WI38 (cell line): ENCODE measurements around the gene PTPRT.

Experiments
- H3K4me3 ChIP-seq: 2 replicates; pipeline ENCODE4 v1.5.1; 2011; ENCODE audit warnings: low read depth, mild to moderate bottlenecking, control low read depth, low read length
- CTCF ChIP-seq: IDR thresholded peaks from 2 replicates; pipeline ENCODE4 v1.5.1; 2012; ENCODE audit warnings: low read depth, mild to moderate bottlenecking, control low read depth, low read length

Gene PTPRT

GRCh38 chr20:43015566-43015965 is 174.1 kb downstream of the PTPRT start:
- no peak overlapping the region for H3K4me3 ChIP-seq
- no peak for TF ChIP-seq CTCF

- TF ChIP-seq CTCF = no peak
- H3K4me3 ChIP-seq = no peak overlapping the region
Measured at GRCh38 chr20:43014206-43014605, 175.5 kb downstream of the PTPRT start.

GRCh38 chr20:43011491-43011890 is 178.2 kb downstream of the PTPRT start:
- no peak for TF ChIP-seq CTCF

GRCh38 chr20:43009532-43009931 is 180.2 kb downstream of the PTPRT start:
- TF ChIP-seq CTCF = no peak
- no peak overlapping the region for H3K4me3 ChIP-seq

More at GRCh38 chr20:43011491-43011890, 178.2 kb downstream of the PTPRT start:
- H3K4me3 ChIP-seq = no peak overlapping the region

GRCh38 chr20:43007525-43007924 is 182.2 kb downstream of the PTPRT start:
- no peak for TF ChIP-seq CTCF
- no peak overlapping the region for H3K4me3 ChIP-seq

GRCh38 chr20:43006651-43007375 is 182.9 kb downstream of the PTPRT start:
- TF ChIP-seq CTCF = no peak

GRCh38 chr20:43003318-43003944 is 186.3 kb downstream of the PTPRT start:
- TF ChIP-seq CTCF = no peak
- H3K4me3 ChIP-seq = no peak overlapping the region

More at GRCh38 chr20:43006651-43007375, 182.9 kb downstream of the PTPRT start:
- H3K4me3 ChIP-seq = no peak overlapping the region
